SH-SY5Y (cell line): ENCODE results near the gene CAND2.

Experiments used
- GATA2 ChIP-seq: IDR thresholded peaks from 2 replicates; pipeline ENCODE4 v1.6.1; 2011; ENCODE audit warnings: mild to moderate bottlenecking, low read depth, low read length
- GATA3 ChIP-seq: IDR thresholded peaks from 2 replicates; pipeline ENCODE4 v1.6.1; 2011; ENCODE audit warnings: low read depth, mild to moderate bottlenecking, low read length, moderate library complexity

GRCh38 chr3:12807066-12807465 is 10.6 kb downstream of the CAND2 start:
- TF ChIP-seq GATA2 (no peak), GATA3 (no peak)
